Measurements from ENCODE around the gene WTIP. TPM values are rescaled to one million over a fixed set of nuclear protein-coding genes. Genes with fewer than 3 reads are reported as not detected.
"Not testable (repeated sequence)": the region's sequence is repeated elsewhere in the genome, so short reads cannot be mapped to it uniquely, and the experiment has no call there.

Gene WTIP
- total and polyA plus RNA-seq, 9 donors = 16.5 to 26.2 (median 20.8) TPM

DNA sequence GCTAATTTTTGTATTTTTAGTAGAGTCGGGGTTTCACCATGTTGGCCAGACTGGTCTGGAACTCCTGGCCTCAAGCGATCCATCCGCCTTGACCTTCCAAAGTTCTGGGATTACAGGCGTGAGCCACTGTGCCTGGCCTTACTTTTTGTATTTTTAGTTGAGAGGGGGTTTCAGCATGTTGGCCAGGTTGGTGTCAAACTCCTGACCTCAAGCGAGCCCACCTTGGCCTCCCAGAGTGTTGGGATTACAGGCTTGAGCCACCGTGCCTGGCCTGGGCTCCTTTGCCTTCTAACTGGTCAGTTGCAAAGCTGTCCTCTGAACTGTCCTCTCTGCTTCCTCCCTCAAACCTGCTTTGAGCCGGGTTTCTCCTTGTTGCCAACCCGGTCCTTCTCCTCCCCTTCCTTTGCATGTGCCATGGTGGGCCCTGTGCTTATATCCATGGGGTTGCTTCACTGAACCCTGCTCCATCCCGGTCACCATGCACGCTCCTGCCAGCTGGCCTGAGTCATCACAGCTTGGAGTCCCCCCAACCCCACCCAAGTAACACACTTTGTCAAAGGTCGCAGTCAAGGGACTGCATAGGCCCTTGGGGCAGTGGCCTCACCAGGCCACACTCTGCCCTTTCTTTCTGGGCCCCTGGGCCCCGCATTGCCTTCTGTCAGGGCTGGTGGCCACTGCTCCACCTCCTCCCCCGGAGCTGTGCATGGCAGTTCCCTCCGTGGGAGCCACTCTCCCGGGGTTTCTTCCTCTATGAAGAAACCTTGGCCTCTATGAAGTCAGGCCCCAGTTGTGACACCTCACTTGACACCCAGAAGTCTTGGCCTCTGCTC is 21.2 kb downstream of the WTIP start:
- H3K27me3 ChIP-seq (ENCODE audit: control insufficient read depth, insufficient read depth, low read length) = no peaks in the 10 kb centered on the region
- WGBS (ENCODE audit: insufficient coverage) = 67% methylated on average over 14 of the region's 15 CpGs
- no peaks in the 10 kb centered on the region for H3K9me3 ChIP-seq (replicated peaks; ENCODE audit: control insufficient read depth, low read depth, low read length)
- H3K27ac ChIP-seq (ENCODE audit: low read length) = no peak overlapping the region
- no peak overlapping the region for H3K4me3 ChIP-seq (ENCODE audit: low read length)
- peaks cover 9% of the 10 kb centered on the region for H3K36me3 ChIP-seq (ENCODE audit: control insufficient read depth, insufficient read depth, low read length)
- peaks cover 7% of the 10 kb centered on the region for H3K4me1 ChIP-seq (ENCODE audit: control insufficient read depth, insufficient read depth, low read length)
- no peak for DNase-seq

DNA sequence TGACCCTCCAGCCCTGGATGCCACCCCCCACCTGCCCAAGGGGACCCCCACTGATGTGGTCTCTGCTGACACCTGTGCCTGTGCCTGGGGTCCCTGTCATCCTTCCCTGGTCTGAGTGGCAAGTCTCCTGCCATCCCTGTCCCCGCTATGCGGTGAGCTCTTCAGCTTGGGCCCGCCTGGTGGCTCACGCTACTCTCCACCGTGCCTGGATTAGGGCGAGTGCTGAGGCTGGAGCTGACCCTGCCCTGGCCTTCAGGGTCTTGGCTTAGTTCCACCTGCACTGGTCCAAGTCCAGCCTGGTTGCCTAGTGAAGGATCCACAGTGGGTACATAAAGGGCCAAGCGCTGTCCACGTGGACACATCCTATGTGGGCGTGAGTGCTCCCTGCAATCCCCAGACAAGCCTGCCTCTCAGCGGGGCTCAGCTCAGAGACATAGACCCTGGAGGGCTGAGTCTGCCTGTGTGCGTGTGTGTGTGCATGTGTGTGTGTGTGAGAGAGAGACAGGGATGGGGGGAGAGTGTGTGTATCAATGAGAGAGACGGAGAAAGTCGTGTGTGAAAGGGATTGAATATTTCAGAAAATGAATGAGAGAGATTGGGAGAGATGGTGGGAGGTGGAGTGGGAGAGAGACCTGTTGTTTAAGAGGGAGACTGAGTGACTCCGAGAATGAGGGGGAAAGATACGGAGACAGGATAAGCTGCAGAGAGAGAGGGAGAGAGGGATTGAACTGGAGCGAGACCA is 22.1 kb downstream of the WTIP start:
- Histone ChIP-seq H3K27me3 (ENCODE audit: control insufficient read depth, insufficient read depth, low read length) (no peaks in the 10 kb centered on the region), H3K36me3 (ENCODE audit: control insufficient read depth, insufficient read depth, low read length) (peaks cover 3% of the 10 kb centered on the region), H3K4me1 (ENCODE audit: control insufficient read depth, insufficient read depth, low read length) (peaks cover 7% of the 10 kb centered on the region), H3K9me3 (replicated peaks; ENCODE audit: control insufficient read depth, low read depth, low read length) (no peaks in the 10 kb centered on the region), H3K27ac (ENCODE audit: low read length) (no peak overlapping the region), H3K4me3 (ENCODE audit: low read length) (no peak overlapping the region)
- WGBS (ENCODE audit: insufficient coverage) = 69% methylated on average over 16 of the region's 16 CpGs
- DNase-seq = no peak

DNA sequence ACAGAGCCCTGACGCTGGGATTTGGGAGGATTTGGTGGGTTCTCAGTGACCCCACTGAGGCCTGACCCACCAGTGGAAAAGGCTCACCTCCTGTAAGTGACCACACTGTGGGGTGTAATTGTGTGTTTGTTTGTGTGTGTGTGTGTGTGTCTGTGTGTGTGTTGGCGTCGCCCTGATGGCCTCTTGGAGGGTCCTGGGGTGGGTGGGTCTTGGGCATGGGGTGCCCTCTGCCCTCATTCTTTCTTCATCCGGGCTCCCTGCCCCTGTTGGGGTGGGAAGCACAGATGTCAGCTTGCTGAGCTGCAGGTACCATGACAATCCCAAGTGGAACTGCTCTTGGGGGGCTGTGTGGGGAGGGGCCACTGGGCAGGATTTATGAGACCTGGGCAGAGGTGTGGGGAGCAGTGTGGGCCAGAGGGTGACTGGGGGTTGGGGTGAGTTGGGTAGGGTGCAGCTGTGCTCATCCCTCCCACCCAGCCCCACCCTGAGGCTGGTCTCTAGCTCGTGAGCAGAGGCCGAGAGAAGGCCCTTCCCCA is 22.8 kb downstream of the WTIP start:
- H3K4me1 ChIP-seq (ENCODE audit: control insufficient read depth, insufficient read depth, low read length) = peaks cover 7% of the 10 kb centered on the region
- H3K27me3 ChIP-seq (ENCODE audit: control insufficient read depth, insufficient read depth, low read length) = no peaks in the 10 kb centered on the region
- 40% methylated on average over 1 of the region's 6 CpGs for WGBS (ENCODE audit: insufficient coverage)
- no peak overlapping the region for H3K4me3 ChIP-seq (ENCODE audit: low read length)
- H3K9me3 ChIP-seq (replicated peaks; ENCODE audit: control insufficient read depth, low read depth, low read length) = no peaks in the 10 kb centered on the region
- no peak overlapping the region for H3K27ac ChIP-seq (ENCODE audit: low read length)
- peaks cover 1% of the 10 kb centered on the region for H3K36me3 ChIP-seq (ENCODE audit: control insufficient read depth, insufficient read depth, low read length)
- no peak for DNase-seq

GRCh38 chr19:34504809-34505291 is 23.3 kb downstream of the WTIP start:
- Histone ChIP-seq H3K4me1 (ENCODE audit: control insufficient read depth, insufficient read depth, low read length) (peaks cover 7% of the 10 kb centered on the region), H3K27ac (ENCODE audit: low read length) (no peak overlapping the region), H3K9me3 (replicated peaks; ENCODE audit: control insufficient read depth, low read depth, low read length) (no peaks in the 10 kb centered on the region), H3K4me3 (ENCODE audit: low read length) (no peak overlapping the region), H3K36me3 (ENCODE audit: control insufficient read depth, insufficient read depth, low read length) (no peaks in the 10 kb centered on the region), H3K27me3 (ENCODE audit: control insufficient read depth, insufficient read depth, low read length) (no peaks in the 10 kb centered on the region)
- 46% methylated on average over 9 of the region's 9 CpGs for WGBS (ENCODE audit: insufficient coverage)
- no peak for DNase-seq

DNA sequence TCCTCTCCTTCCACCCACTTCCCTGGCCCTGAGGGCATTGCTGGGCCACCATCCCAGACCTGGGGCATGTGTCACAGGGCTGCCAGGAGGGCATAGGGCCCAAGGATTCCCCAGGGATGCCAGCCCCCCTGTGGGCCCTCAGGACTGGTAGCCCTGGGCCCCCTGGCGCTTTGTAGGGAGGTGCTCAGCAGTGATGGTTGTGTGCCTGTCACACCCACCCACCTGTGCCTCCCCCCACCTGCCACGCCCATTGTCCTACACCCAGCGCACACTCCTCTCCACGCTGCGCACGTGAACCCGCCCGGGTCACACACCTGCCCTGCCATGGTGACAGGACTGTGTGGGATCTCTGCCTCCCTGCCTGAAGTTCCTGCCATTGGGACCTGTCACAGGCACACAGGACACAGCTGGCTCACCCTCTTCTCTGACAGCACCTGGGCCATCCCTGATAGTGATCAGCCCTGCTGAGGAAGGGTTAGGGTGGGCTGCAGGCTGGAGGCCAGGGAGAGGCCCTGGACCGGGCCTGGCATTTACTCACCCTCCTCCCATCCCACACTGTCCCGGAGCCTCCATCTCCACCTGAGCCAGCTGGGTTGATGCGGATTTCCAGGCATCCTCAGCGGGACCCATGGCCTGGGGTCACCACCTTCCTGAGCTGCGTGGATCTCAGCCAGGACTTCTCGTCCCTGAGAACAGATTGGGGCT is 23.9 kb downstream of the WTIP start:
- Histone ChIP-seq H3K27ac (ENCODE audit: low read length) (no peak overlapping the region), H3K4me1 (ENCODE audit: control insufficient read depth, insufficient read depth, low read length) (peaks cover 7% of the 10 kb centered on the region), H3K36me3 (ENCODE audit: control insufficient read depth, insufficient read depth, low read length) (no peaks in the 10 kb centered on the region), H3K4me3 (ENCODE audit: low read length) (no peak overlapping the region), H3K9me3 (replicated peaks; ENCODE audit: control insufficient read depth, low read depth, low read length) (no peaks in the 10 kb centered on the region), H3K27me3 (ENCODE audit: control insufficient read depth, insufficient read depth, low read length) (no peaks in the 10 kb centered on the region)
- 74% methylated on average over 13 of the region's 14 CpGs for whole genome bisulfite sequencing (ENCODE audit: insufficient coverage)
- DNase-seq = no peak

- Histone ChIP-seq H3K9me3 (replicated peaks; ENCODE audit: control insufficient read depth, low read depth, low read length) (no peaks in the 10 kb centered on the region), H3K4me3 (ENCODE audit: low read length) (no peak overlapping the region), H3K4me1 (ENCODE audit: control insufficient read depth, insufficient read depth, low read length) (peaks cover 7% of the 10 kb centered on the region), H3K36me3 (ENCODE audit: control insufficient read depth, insufficient read depth, low read length) (no peaks in the 10 kb centered on the region), H3K27ac (ENCODE audit: low read length) (no peak overlapping the region), H3K27me3 (ENCODE audit: control insufficient read depth, insufficient read depth, low read length) (no peaks in the 10 kb centered on the region)
- WGBS (ENCODE audit: insufficient coverage) = 70% methylated on average over 2 of the region's 8 CpGs
- DNase-seq = no peak
Measured at GRCh38 chr19:34506026-34506370, 24.4 kb downstream of the WTIP start.

GRCh38 chr19:34507414-34508067 is 26.0 kb downstream of the WTIP start:
- WGBS (ENCODE audit: insufficient coverage) = no CpG with 5 or more reads among the region's 4 CpGs
- Histone ChIP-seq H3K27me3 (ENCODE audit: control insufficient read depth, insufficient read depth, low read length) (no peaks in the 10 kb centered on the region), H3K9me3 (replicated peaks; ENCODE audit: control insufficient read depth, low read depth, low read length) (no peaks in the 10 kb centered on the region), H3K4me1 (ENCODE audit: control insufficient read depth, insufficient read depth, low read length) (no peaks in the 10 kb centered on the region), H3K36me3 (ENCODE audit: control insufficient read depth, insufficient read depth, low read length) (no peaks in the 10 kb centered on the region), H3K27ac (ENCODE audit: low read length) (no peak overlapping the region), H3K4me3 (ENCODE audit: low read length) (no peak overlapping the region)
- no peak for DNase-seq

GRCh38 chr19:34508540-34508939 is 27.0 kb downstream of the WTIP start:
- Histone ChIP-seq H3K27ac (ENCODE audit: low read length) (no peak overlapping the region), H3K9me3 (replicated peaks; ENCODE audit: control insufficient read depth, low read depth, low read length) (no peaks in the 10 kb centered on the region), H3K4me1 (ENCODE audit: control insufficient read depth, insufficient read depth, low read length) (no peaks in the 10 kb centered on the region), H3K27me3 (ENCODE audit: control insufficient read depth, insufficient read depth, low read length) (no peaks in the 10 kb centered on the region), H3K36me3 (ENCODE audit: control insufficient read depth, insufficient read depth, low read length) (no peaks in the 10 kb centered on the region), H3K4me3 (ENCODE audit: low read length) (no peak overlapping the region)
- 71% methylated on average over 1 of the region's 9 CpGs for WGBS (ENCODE audit: insufficient coverage)
- no peak for DNase-seq

GRCh38 chr19:34510904-34511303 is 29.3 kb downstream of the WTIP start:
- H3K27ac ChIP-seq (ENCODE audit: low read length); H3K4me1 ChIP-seq (ENCODE audit: control insufficient read depth, insufficient read depth, low read length); H3K36me3 ChIP-seq (ENCODE audit: control insufficient read depth, insufficient read depth, low read length); H3K9me3 ChIP-seq (replicated peaks; ENCODE audit: control insufficient read depth, low read depth, low read length); H3K4me3 ChIP-seq (ENCODE audit: low read length); DNase-seq; H3K27me3 ChIP-seq (ENCODE audit: control insufficient read depth, insufficient read depth, low read length): not testable (repeated sequence)
- no CpG with 5 or more reads among the region's 5 CpGs for WGBS (ENCODE audit: insufficient coverage)
